ENCODE data around the gene LRBA.
"Not testable (repeated sequence)": the region's sequence is repeated elsewhere in the genome, so short reads cannot be mapped to it uniquely, and the experiment has no call there.

The LRBA gene

GRCh38 chr4:150974750-150975149 is 40.3 kb downstream of the LRBA start:
- DNase-seq (ENCODE audit: low read depth) = no peak

- DNase-seq (ENCODE audit: low read depth) = no peak
Measured at GRCh38 chr4:150974252-150974640, 40.8 kb downstream of the LRBA start.

DNA sequence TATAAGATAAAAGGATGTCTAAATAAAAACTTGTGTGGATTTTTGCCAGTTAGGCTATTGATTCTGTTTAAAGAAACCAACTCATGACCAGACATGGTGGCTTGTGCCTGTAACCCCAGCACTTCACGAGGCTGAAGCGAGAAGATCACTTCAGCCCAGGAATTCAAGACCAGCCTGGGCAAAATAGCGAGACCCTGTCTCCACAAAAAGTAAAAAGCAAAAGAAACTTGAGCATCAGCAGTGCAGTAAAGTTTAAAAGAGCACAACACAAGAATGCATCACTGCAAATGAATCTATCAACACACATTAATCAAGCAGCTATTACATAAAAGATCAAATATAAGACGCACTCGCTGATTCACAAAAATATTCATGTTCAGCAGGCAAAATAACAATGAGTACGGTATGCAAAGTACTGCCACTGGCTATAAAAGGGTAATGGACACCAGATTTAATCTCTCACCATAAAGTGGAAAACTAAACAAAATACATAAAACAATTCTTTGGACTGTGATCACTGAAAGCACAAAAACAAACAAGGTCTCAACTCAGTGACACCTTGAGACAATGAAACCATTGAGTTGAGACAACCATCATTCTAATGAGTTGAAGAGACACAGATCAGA is 41.3 kb downstream of the LRBA start:
- no peak for DNase-seq (ENCODE audit: low read depth)

DNA sequence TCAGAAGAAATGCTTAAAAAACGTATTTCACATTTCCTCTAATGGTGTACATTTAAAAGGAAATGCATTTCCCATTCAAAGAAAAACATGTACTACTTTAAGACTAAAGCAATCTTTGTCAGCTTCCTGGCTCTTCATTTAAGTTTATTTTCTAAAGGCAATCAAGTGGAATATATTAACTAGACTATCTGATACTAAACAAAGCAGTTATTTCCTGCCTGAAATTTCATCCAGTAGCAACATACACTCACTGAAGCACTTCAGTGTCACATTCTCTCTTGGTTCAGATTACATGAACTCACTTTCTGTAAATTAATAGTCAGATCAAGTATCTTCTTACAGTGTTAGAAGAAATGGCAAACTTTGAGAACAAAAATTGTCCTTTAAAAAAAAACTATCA is 42.5 kb downstream of the LRBA start:
- DNase-seq (ENCODE audit: low read depth) = no peak

GRCh38 chr4:150971901-150972300 is 43.2 kb downstream of the LRBA start:
- DNase-seq (ENCODE audit: low read depth) = no peak

DNA sequence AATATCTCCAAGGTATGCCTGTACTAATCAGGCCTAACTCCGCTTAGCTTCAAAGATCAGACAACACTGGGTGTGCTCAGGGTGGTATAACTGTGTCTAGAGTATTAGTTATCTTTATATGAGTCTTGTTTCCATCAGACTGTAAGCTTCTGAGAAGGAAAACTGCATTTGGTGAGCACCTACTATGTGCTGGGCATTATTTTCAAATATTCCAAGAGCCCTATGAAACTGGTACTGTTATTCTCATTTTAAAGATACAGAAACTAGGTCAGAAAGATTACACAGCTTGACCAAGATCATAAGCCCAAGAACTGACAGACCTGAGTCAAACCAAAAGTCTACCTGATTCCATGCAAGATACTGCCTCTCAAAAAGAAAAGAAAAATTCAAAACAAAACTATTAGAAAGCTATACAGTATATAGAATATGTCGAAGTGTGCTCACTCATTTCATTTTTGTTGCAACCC is 44.4 kb downstream of the LRBA start:
- DNase-seq (ENCODE audit: low read depth) = no peak

DNA sequence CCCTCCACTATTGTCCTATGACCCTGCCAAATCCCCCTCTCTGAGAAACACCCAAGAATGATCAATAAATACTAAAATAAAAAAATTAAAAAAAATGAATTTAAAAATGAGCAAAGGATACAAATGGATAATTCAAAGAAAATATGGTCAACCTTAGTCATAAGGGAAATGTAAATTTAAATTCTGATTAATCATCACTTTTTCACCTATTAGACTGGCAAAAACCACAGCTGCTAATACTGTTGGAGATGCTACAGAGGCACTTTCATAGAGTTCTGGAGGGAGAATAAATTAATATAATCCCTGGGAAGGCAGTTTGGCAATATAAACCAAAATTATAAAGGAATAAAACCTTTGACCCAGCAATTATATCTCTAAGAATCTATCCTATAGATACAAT is 50.3 kb downstream of the LRBA start:
- DNase-seq (ENCODE audit: low read depth) = no peak

DNA sequence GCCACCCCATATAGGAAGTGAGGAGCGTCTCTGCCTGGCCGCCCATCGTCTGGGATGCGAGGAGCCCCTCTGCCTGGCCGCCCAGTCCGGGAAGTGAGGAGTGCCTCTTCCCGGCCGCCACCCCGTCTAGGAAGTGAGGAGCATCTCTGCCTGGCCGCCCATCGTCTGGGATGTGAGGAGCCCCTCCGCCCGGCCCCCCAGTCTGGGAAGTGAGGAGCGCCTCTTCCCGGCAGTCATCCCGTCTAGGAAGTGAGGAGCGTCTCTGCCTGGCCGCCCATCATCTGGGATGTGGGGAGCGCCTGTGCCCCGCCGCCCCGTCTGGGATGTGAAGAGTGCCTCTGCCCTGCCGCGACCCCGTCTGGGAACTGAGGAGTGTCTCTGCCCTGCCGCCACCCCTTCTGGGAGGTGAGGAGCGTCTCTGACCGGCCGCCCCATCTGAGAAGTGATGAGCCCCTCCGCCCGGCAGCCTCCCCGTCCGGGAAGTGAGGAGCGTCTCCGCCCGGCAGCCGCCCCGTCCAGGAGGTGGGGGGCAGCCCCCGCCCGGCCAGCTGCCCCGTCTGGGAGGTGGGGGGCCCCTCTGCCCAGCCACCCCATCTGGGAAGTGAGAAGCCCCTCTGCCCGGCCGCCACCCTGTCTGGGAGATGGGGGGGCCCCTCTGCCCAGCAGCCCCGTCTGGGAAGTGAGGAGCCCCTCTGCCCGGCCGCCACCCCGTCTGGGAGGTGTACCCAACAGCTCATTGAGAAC is 51.3 kb downstream of the LRBA start:
- DNase-seq (ENCODE audit: low read depth) = not testable (repeated sequence)

DNA sequence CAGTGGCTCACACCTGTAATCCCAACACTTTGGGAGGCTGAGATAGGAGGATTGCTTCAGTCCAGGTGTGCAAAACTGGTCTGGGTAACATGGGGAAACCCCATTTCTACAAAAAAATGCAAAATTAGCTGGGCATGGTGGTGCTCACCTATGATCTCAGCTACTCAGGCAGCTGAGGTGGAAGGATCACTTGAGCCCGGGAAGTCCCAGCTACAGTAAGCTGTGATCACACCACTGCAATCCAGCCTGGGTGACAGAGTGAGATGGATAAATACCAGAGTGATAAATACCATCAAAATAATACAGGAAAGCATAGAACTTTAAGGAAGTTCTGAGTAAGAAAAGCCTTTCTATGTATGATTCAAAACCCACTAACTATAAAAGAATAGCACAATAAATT is 52.8 kb downstream of the LRBA start:
- no peak for DNase-seq (ENCODE audit: low read depth)

DNA sequence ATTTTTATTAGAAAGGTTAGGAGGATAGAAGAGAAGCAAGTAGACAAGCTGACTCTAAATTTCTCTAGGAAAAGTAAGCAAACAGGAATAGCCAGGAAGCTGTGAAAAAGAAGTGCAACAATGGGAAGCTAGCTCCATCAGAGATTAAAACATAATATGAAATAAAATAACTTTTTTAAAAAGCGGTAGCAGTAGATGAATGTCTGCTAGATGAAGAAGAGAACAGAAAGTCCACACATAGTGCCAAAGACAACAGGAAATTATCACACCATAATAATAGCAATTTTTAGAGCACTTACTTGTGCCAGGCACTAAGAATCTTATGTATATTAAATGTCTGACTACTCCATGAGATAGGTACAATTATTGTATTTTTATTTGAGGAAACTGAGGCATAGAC is 53.5 kb downstream of the LRBA start:
- no peak for DNase-seq (ENCODE audit: low read depth)

DNA sequence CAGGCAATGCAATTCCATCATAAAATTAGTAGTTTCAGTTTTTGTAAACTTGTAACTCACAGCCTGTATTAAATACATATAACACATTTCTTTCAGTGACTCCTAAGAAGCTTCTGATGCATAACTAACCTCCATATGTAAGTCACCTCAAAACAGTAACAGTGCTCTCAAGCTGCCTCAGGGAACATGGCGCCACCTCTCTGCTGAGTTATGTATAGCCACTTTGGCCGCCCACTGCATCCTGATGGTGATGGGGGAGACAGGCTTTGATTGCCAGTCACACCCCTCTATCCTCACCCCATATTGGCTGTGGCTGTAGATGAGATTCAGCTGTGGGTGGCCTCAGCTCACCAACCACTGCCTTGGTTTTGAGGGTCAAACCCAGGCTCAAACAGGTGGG is 54.3 kb downstream of the LRBA start:
- DNase-seq (ENCODE audit: low read depth) = peak; percentile 9

- DNase-seq (ENCODE audit: low read depth) = no peak
Measured at GRCh38 chr4:150960079-150960478, 55.0 kb downstream of the LRBA start.

DNA sequence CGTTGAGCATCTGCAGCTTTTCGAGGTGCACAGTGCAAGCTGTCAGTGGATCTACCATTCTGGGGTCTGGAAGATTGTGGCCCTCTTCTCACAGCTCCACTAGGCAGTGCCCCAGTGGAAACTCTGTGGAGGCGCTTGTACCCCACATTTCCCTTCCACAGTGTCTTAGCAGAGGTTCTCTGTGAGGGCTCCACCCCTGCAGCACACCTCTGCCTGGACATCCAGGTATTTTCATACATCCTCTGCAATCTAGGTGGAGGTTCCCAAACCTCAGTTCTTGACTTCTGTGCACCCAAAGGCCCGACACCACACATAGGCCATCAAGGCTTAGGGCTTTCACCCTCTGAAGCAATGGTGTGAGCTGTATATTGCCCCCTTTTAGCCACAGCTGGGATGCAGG is 57.1 kb downstream of the LRBA start:
- DNase-seq (ENCODE audit: low read depth) = not testable (repeated sequence)

DNA sequence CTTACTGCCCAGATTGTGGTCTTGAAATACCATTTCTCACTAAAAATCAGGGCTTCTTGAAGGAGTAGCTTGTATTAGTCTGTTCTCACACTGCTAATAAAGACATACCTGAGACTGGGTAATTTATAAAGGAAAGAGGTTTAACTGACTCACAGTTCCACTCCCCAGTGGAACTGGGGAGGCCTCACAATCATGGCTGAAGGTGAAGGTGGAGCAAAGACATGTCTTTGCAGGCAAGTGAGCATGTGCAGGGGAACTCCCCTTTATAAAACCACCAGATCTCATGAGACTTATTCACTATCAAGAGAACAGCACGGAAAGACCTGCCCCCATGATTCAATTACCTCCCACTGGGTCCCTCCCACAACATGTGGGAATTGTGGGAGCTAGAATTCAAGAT is 58.0 kb downstream of the LRBA start:
- DNase-seq (ENCODE audit: low read depth) = not testable (repeated sequence)

- DNase-seq (ENCODE audit: low read depth) = not testable (repeated sequence)
Measured at GRCh38 chr4:150953916-150954315, 61.2 kb downstream of the LRBA start.

DNA sequence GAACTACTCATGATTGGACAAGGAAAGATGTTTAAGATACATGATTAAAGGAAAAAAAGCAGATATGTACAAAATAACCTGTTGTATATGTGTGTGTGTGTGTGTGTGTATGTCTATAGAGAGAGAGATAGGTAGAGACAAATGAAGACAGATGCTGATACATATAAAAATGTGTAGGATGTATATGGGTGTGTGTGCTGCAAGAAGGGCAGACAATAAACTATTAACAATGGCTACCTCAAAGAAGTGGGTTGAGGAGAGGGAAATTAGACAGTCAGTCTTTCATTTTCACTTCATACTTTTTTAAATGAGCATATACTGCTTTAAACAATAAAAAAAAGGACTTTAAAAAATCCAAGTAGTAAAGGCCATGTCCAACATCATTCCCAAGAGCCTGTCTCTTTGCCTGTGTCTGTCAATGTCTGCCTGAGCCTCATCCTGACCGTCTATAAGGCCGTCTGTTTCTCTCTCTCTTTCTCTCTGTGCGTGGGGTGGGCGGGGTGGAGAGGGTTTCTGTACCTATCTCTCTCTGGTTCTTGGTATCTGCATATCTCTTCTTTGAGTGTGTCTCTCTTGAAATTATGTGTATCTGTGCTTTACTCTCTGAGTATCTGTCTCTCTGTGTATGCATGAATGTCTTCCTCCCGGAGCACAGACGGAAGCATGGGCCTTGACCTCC is 62.8 kb downstream of the LRBA start:
- DNase-seq (ENCODE audit: low read depth) = no peak

DNA sequence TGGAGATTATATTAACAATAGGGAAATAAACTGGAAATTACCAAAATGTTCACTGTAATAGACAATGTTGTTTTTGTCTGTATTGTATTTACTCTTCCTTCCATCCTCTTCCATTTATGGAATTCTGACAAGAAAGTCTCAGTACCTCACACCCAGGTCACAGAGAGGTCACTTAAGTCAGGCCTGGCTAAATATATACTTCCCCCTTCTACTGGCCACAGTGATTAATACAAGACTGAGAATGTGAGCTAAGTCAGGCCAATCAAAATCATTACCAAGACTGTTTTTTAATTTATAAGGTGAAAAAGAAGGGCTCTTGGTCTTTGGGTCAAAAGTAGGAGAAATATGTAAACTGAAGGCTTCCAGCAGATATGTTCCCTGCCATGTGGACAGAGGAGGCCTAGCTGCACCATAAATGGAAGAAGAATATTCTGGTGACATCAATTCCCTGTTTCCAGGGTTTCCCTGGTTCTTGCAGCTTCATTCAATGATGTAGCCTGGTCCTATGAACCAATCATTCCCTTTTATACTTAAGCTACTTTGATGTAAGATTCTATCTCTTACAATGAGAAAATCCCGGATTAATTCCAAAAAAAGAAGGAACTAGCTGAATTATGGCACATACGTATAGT is 64.3 kb downstream of the LRBA start:
- no peak for DNase-seq (ENCODE audit: low read depth)

- no peak for DNase-seq (ENCODE audit: low read depth)
Measured at GRCh38 chr4:150949943-150950342, 65.1 kb downstream of the LRBA start.

DNA sequence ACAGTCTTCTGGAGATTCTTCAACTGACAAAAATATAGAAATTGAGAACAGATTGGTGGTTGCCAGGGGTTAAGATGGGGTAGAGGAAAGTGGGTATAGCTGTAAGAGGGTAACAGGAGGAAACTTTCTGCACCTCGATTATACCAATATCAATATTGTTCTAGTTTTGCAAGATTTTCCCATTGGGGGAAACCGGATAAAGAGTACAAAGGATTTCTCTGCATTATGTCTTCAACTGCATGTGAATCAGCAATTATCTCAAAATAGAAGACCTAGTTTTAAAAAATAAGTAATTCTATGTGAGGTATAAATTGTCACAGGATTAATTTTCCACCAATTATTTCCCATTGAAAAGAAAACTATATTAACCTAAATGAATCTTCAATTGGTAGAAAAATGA is 65.7 kb downstream of the LRBA start:
- DNase-seq (ENCODE audit: low read depth) = no peak

- no peak for DNase-seq (ENCODE audit: low read depth)
Measured at GRCh38 chr4:150948710-150949109, 66.4 kb downstream of the LRBA start.

- no peak for DNase-seq (ENCODE audit: low read depth)
Measured at GRCh38 chr4:150948074-150948473, 67.0 kb downstream of the LRBA start.

DNA sequence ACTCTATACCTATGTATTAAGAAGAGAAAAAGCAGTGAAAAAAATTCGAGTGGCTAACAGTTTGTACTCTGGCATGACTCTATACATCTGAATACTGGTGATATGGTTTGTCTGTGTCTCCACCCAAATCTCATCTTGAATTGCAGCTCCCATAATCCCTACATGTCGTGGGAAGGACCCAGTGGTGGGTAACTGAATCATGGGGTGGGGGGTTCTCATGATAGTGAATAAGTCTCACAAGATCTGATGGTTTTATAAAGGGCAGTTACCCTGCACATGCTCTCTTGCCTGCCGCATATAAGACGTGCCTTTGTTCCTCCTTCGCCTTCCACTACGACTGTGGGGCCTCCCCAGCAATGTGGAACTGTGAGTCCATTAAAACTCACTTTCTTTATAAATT is 70.4 kb downstream of the LRBA start:
- no peak for DNase-seq (ENCODE audit: low read depth)

DNA sequence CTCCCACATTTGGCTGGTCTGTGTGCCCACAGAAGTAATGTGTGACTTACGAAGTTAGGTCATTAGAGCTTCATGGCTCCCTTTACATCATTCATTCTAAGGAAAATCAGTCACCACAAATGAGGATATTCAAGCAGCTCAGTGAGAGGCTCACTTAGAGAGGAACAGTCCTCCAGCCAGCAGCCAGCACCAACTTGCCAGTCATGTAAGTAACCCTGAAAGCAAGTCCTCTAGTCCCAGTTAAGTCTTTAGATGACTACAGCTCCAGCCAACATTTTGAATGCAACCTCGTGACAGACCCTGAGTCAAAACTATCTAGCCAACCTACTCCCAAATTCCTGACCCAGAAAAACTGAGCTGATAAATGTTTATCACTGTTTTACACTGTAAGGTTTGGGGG is 71.3 kb downstream of the LRBA start:
- DNase-seq (ENCODE audit: low read depth) = no peak

All from activated gamma-delta T cell treated with anti-CD3 and anti-CD28 coated beads, Interleukin-2, amount 50 U/mL, for 16 hours (primary cell).